K562 (cell line): Measurements from ENCODE around the gene PI4K2A. TPM values are rescaled to one million over a fixed set of nuclear protein-coding genes. Genes with fewer than 3 reads are reported as not detected.

Experiments
- ASH1L ChIP-seq: fragments of 450-650 bp; IDR thresholded peaks from 2 replicates; pipeline ENCODE4 v1.6.1; 2018; ENCODE audit warnings: borderline replicate concordance, mild to moderate bottlenecking, low read depth; ENCODE audit not compliant: partially characterized antibody
- ATF1 ChIP-seq, 2 experiments: fragments of 450-650 bp in 1 of 2; IDR thresholded peaks; 2 replicates each; pipeline ENCODE4 v1.6.1; 2016; ENCODE audit warnings: missing compliant biosample characterization in 1 of 2, missing genetic modification characterization in 1 of 2
- C11orf30 ChIP-seq: fragments of 450-650 bp; IDR thresholded peaks from 2 replicates; pipeline ENCODE4 v1.6.1; 2016; ENCODE audit warnings: low read depth, mild to moderate bottlenecking
- CEBPB ChIP-seq: fragments of 450-650 bp; IDR thresholded peaks from 2 replicates; pipeline ENCODE4 v1.6.1; 2016; ENCODE audit warnings: missing genetic modification characterization, missing compliant biosample characterization
- DIDO1 ChIP-seq: fragments of 450-650 bp; IDR thresholded peaks from 2 replicates; pipeline ENCODE4 v1.6.1; 2016; ENCODE audit warnings: low read depth, missing biosample characterization, missing genetic modification characterization
- EGR1 ChIP-seq: fragments of 450-650 bp; conservative IDR thresholded peaks from 2 replicates; pipeline ENCODE4 v1.6.1; 2017; ENCODE audit warnings: mild to moderate bottlenecking
- FOSL1 ChIP-seq: fragments of 200-800 bp; sonication (Bioruptor generic); conservative IDR thresholded peaks from 2 replicates; pipeline ENCODE4 v1.6.1; 2016; ENCODE audit warnings: missing genetic modification characterization, missing compliant biosample characterization
- FUS ChIP-seq: fragments of 200-400 bp; formaldehyde crosslinking; optimal IDR thresholded peaks from 2 replicates; pipeline ENCODE3; 2017; ENCODE audit warnings: low read depth, low read length
- HDGF ChIP-seq: fragments of 450-650 bp; IDR thresholded peaks from 2 replicates; pipeline ENCODE4 v1.6.1; 2016
- MCM3 ChIP-seq: fragments of 450-650 bp; IDR thresholded peaks from 2 replicates; pipeline ENCODE4 v1.6.1; 2016
- NFRKB ChIP-seq: fragments of 450-650 bp; IDR thresholded peaks from 2 replicates; pipeline ENCODE4 v1.6.1; 2016; ENCODE audit warnings: low read depth
- RBBP5 ChIP-seq: fragments of 200-600 bp; sonication (generic); IDR thresholded peaks from 2 replicates; pipeline ENCODE4 v1.6.1; 2012; ENCODE audit warnings: borderline replicate concordance, mild to moderate bottlenecking, low read length, control low read depth, inconsistent platforms; ENCODE audit not compliant: insufficient read depth, poor library complexity, severe bottlenecking
- RFX7 ChIP-seq: fragments of 250-450 bp; sonication (Bioruptor Pico); IDR thresholded peaks from 2 replicates; pipeline ENCODE4 v1.5.1; 2021; ENCODE audit warnings: mild to moderate bottlenecking
- SAP30 ChIP-seq: fragments of 200-600 bp; sonication (generic); IDR thresholded peaks from 2 replicates; pipeline ENCODE4 v1.6.1; 2012; ENCODE audit warnings: borderline replicate concordance, low read depth, mild to moderate bottlenecking, moderate library complexity, low read length, control low read depth, inconsistent platforms; ENCODE audit not compliant: insufficient read depth, poor library complexity, severe bottlenecking
- SIX5 ChIP-seq, 2 experiments: IDR thresholded peaks; 2 replicates each; pipeline ENCODE4 v1.6.1; 2011; ENCODE audit warnings: low read length in 2 of 2, borderline replicate concordance in 1 of 2, low read depth in 1 of 2, mild to moderate bottlenecking in 1 of 2, moderate library complexity in 1 of 2; ENCODE audit not compliant: insufficient read depth in 1 of 2
- SMAD1 ChIP-seq: fragments of 150-350 bp; IDR thresholded peaks from 2 replicates; pipeline ENCODE4 v1.6.1; 2014; ENCODE audit warnings: low read length, low read depth; ENCODE audit not compliant: partially characterized antibody
- TAF9B ChIP-seq: fragments of 450-650 bp; IDR thresholded peaks from 2 replicates; pipeline ENCODE4 v1.6.1; 2018; ENCODE audit warnings: mild to moderate bottlenecking; ENCODE audit not compliant: partially characterized antibody
- THRAP3 ChIP-seq: fragments of 450-650 bp; IDR thresholded peaks from 2 replicates; pipeline ENCODE4 v1.6.1; 2016; ENCODE audit warnings: mild to moderate bottlenecking, inconsistent platforms, borderline replicate concordance
- ZBTB1 ChIP-seq: sonication (generic); formaldehyde crosslinking; IDR thresholded peaks from 2 replicates; pipeline ENCODE4 v1.8.1; 2023; ENCODE audit warnings: missing genetic modification reagents, low read depth, mild to moderate bottlenecking, borderline replicate concordance
- ZKSCAN1 ChIP-seq: fragments of 150-350 bp; IDR thresholded peaks from 2 replicates; pipeline ENCODE4 v1.6.1; 2016; ENCODE audit warnings: low read depth, low read length
- ZKSCAN8 ChIP-seq: fragments of 200-800 bp; sonication (Bioruptor generic); IDR thresholded peaks from 2 replicates; pipeline ENCODE4 v1.6.1; 2016; ENCODE audit warnings: missing genetic modification characterization, missing compliant biosample characterization
- ZNF23 ChIP-seq: fragments of 250-450 bp; sonication (Bioruptor Pico); IDR thresholded peaks from 2 replicates; pipeline ENCODE4 v1.4.0; 2020; ENCODE audit warnings: mild to moderate bottlenecking
- ZNF717 ChIP-seq: fragments of 250-450 bp; sonication (Bioruptor Pico); IDR thresholded peaks from 2 replicates; pipeline ENCODE4 v1.5.0; 2021
- polyA plus RNA-seq, 8 experiments: library from polyadenylated mRNA; depleted of rRNA in 4 of 8; stranded (reverse) in 5 of 8; unstranded in 3 of 8; fragments of >200 nt; fragmentation: Nextera tagmentation in 2 of 8; fragmentation: Illumina TruSeq in 1 of 8; extraction: Ambion mirVana in 2 of 8; extraction: Trizol in 1 of 8; gene quantifications; 2 replicates each; pipeline versions ENCODE4 v1.2.1 to v1.2.3, GENCODE V29; 2011 to 2014; ENCODE audit warnings: inconsistent platforms in 1 of 8, missing spikeins in 1 of 8
- total RNA-seq, 7 experiments: library from RNA; depleted of rRNA in 6 of 7; stranded (reverse); fragments of >200 nt in 6 of 7; fragmentation: Illumina TruSeq in 2 of 7; extraction: Trizol in 2 of 7; gene quantifications; 2 replicates each; pipeline versions ENCODE4 v1.2.1 to v1.2.3, GENCODE V29; 2011 to 2021; ENCODE audit warnings: low replicate concordance in 1 of 7
- TF ChIP-seq, protein P1 (sequence below): sonication (generic); formaldehyde crosslinking; IDR thresholded peaks from 2 replicates; pipeline ENCODE4 v1.9.0; 2022; ENCODE audit warnings: mild to moderate bottlenecking, missing genetic modification reagents
- TF ChIP-seq, protein P2 (sequence below): fragments of 450-650 bp; IDR thresholded peaks from 2 replicates; pipeline ENCODE4 v1.6.1; 2016
- TF ChIP-seq, protein P3 (sequence below): sonication (generic); formaldehyde crosslinking; IDR thresholded peaks from 2 replicates; pipeline ENCODE4 v1.5.0; 2020; ENCODE audit warnings: missing genetic modification reagents

PI4K2A gene
- total and polyA plus RNA-seq, 9 of the 15 experiments (the other 6 are each of a cell fraction or from before 2014, with no cell fraction given) = 4.4 to 28.4 (median 16.5) TPM

DNA sequence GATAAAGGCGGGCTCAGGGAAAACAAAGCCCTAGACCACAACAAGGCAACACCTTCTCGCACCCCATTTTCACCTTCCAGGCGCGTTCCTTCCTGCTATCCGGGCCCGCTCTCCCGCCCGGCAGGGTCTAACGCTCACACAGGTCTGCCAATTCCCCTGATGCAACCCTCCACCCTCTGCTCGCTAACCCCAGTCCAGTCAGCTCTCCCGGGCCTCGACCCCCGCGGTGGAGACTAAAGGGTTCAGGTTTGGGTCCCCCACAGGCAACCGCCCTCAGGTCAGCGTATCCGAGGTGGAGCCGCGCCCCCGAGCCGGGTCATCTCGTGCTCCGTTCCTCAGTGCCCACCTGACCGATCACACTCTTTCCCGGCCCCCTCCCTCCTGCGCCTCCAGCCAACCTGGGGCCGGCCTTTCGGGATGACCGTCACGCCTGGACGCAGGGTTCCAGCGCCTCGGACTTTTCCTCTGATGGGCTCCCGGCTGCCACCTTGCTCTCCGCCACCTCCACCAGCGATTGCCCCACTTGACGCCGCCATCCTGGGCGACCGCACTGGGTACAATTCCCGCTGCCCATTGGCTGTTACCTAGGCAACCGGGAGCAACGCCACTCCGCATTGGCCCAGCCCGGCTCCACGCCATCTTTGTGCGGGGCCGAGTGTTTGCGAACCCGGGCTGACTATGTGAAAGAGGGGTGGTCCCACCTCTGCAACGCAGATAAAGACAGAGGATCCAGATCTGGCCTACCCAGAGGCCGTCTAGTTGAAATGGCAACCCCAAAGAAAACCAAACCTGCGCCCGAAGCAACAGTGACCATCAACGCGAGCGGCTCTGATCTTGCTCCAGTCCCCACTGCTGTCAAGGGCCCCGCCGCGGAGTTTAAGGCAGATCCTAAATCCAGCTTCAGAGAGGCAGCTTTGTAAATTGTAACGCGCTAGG lies 7.3 kb upstream of the PI4K2A start, which contains the start of gene MORN4 (continued):
- TF ChIP-seq THRAP3 = no peak
- TF ChIP-seq TAF9B = peak; percentile 71
- peak; percentile 50 for TF ChIP-seq RBBP5
- TF ChIP-seq, protein P1, sequence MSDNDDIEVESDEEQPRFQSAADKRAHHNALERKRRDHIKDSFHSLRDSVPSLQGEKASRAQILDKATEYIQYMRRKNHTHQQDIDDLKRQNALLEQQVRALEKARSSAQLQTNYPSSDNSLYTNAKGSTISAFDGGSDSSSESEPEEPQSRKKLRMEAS (CRISPR knock-in tag) = peak; percentile 48; the same call in 1 of the 2 replicates
- TF ChIP-seq EGR1 = 0 out of 2 replicates have a peak, but pooled peaks have one; percentile 18
- TF ChIP-seq, protein P2, sequence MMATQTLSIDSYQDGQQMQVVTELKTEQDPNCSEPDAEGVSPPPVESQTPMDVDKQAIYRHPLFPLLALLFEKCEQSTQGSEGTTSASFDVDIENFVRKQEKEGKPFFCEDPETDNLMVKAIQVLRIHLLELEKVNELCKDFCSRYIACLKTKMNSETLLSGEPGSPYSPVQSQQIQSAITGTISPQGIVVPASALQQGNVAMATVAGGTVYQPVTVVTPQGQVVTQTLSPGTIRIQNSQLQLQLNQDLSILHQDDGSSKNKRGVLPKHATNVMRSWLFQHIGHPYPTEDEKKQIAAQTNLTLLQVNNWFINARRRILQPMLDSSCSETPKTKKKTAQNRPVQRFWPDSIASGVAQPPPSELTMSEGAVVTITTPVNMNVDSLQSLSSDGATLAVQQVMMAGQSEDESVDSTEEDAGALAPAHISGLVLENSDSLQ = no peak
- peak; percentile 54 to 61; a peak in 3 of 4 replicates for TF ChIP-seq SIX5 (IDR thresholded peaks at IDR 0.05; ENCODE audit: borderline replicate concordance in 1 of 2, insufficient read depth in 1 of 2, low read depth in 1 of 2, low read length in 2 of 2)
- TF ChIP-seq RFX7 (CRISPR knock-in tag) = no peak
- TF ChIP-seq ZBTB1 (CRISPR knock-in tag) = no peak
- TF ChIP-seq FOSL1 (tag) = no peak
- no peak for TF ChIP-seq MCM3
- no peak for TF ChIP-seq ZNF23 (CRISPR knock-in tag)
- no peak for TF ChIP-seq ATF1 (CRISPR knock-in tag; IDR thresholded peaks at IDR 0.05)
- TF ChIP-seq ATF1 (tag; IDR thresholded peaks at IDR 0.05) = peak; percentile 54
- TF ChIP-seq NFRKB = peak; percentile 65; the same call in 1 of the 2 replicates
- peak; percentile 29 for TF ChIP-seq SAP30
- TF ChIP-seq, protein P3, sequence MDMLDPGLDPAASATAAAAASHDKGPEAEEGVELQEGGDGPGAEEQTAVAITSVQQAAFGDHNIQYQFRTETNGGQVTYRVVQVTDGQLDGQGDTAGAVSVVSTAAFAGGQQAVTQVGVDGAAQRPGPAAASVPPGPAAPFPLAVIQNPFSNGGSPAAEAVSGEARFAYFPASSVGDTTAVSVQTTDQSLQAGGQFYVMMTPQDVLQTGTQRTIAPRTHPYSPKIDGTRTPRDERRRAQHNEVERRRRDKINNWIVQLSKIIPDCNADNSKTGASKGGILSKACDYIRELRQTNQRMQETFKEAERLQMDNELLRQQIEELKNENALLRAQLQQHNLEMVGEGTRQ (CRISPR knock-in tag) = no peak
- TF ChIP-seq ASH1L = peak; percentile 95
- peak; percentile 84 for TF ChIP-seq CEBPB
- no peak for TF ChIP-seq HDGF
- TF ChIP-seq ZKSCAN1 = peak; percentile 89
- TF ChIP-seq ZKSCAN8 (CRISPR knock-in tag) = no peak
- TF ChIP-seq DIDO1 (tag) = peak; percentile 20; the same call in 1 of the 2 replicates
- no peak for TF ChIP-seq FUS
- TF ChIP-seq C11orf30 = peak; percentile 66
- no peak for TF ChIP-seq SMAD1
- TF ChIP-seq ZNF717 (CRISPR knock-in tag) = no peak
